Sigmoid colon (tissue), 4 donors: Measurements from ENCODE around the gene PLA1A.

Experiments used
- POLR2A ChIP-seq, 2 donors: fragments of 450-650 bp; IDR thresholded peaks; one replicate each; pipeline ENCODE4 v1.6.1; 2016; ENCODE audit warnings: antibody characterized with exemption in 2 of 2, mild to moderate bottlenecking in 2 of 2, moderate library complexity in 2 of 2
- POLR2AphosphoS5 ChIP-seq, 4 donors: sonication (generic); formaldehyde crosslinking; IDR thresholded peaks; one replicate each; pipeline ENCODE4 v1.6.1; 2017; ENCODE audit warnings: antibody characterized with exemption in 4 of 4
- TF ChIP-seq, protein P1 (sequence below), 4 experiments: fragments of 450-650 bp in 3 of 4; fragments of 200-600 bp in 1 of 4; IDR thresholded peaks; one replicate each; pipeline ENCODE4 v1.5.1; 2016 to 2019; ENCODE audit warnings: antibody characterized with exemption in 4 of 4, mild to moderate bottlenecking in 3 of 4, moderate library complexity in 2 of 4

DNA sequence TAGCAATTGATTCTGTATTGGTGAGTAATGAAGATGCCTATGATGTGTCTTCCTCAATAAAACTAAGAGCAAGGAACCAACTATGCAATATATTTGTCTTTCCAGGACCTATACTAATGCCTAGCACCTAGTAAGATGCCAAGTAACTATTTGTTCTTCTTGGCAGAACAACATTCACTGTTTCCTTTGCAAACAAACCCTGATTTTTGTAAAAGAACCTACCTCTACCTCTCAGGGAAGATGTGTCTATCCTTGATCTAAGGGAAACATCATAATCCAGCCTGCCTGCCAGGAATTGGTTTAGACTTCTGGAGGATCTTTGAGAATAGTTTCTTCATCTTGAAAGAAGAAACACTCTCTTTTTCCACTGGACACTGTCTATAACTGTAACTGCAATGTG is 22.2 kb upstream of the PLA1A start:
- TF ChIP-seq, protein P1, sequence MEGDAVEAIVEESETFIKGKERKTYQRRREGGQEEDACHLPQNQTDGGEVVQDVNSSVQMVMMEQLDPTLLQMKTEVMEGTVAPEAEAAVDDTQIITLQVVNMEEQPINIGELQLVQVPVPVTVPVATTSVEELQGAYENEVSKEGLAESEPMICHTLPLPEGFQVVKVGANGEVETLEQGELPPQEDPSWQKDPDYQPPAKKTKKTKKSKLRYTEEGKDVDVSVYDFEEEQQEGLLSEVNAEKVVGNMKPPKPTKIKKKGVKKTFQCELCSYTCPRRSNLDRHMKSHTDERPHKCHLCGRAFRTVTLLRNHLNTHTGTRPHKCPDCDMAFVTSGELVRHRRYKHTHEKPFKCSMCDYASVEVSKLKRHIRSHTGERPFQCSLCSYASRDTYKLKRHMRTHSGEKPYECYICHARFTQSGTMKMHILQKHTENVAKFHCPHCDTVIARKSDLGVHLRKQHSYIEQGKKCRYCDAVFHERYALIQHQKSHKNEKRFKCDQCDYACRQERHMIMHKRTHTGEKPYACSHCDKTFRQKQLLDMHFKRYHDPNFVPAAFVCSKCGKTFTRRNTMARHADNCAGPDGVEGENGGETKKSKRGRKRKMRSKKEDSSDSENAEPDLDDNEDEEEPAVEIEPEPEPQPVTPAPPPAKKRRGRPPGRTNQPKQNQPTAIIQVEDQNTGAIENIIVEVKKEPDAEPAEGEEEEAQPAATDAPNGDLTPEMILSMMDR (IDR thresholded peaks at IDR 0.05), result no peak
- TF ChIP-seq POLR2A (IDR thresholded peaks at IDR 0.05), result no peak
- TF ChIP-seq POLR2AphosphoS5 (IDR thresholded peaks at IDR 0.05), result no peak
